Measurements from ENCODE around the gene TSG101.

- TF ChIP-seq CTCF (IDR thresholded peaks at IDR 0.05) = no peak
- no peak for TF ChIP-seq POLR2A (IDR thresholded peaks at IDR 0.05)
Measured at GRCh38 chr11:18449251-18449650, 77.5 kb downstream of the TSG101 start.

All from uterus (tissue), 2 donors.